HG02943 (cell line): ENCODE results near the gene DUOX1.

Experiments used
- ATAC-seq: cut with Tn5 transposase; IDR thresholded peaks from one replicate; pipeline ENCODE4 v1.9.1; 2021; ENCODE audit warnings: mild to moderate bottlenecking, low read depth, moderate library complexity; ENCODE audit not compliant: unreplicated experiment

The DUOX1 gene

DNA sequence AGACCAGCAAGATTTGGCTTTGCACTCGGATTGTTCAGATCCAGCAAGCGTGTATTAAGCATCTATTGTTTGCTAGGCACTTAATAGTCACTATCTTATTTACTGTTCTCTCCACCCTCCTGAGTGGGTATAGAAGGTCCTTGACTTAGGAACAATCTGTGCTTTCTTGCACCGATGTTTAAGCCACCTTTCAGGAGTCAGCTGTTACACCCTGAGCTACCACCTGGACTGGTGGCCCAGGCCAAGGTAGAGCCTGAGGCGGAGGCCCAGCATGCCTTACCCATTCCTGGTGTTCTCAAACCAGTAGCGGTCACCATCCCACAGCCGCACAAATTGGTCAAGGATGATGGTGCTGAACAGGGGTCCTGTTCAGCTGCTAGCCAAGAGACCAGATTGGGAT, 10.0 kb downstream of the DUOX1 start:
- no peak for ATAC-seq

DNA sequence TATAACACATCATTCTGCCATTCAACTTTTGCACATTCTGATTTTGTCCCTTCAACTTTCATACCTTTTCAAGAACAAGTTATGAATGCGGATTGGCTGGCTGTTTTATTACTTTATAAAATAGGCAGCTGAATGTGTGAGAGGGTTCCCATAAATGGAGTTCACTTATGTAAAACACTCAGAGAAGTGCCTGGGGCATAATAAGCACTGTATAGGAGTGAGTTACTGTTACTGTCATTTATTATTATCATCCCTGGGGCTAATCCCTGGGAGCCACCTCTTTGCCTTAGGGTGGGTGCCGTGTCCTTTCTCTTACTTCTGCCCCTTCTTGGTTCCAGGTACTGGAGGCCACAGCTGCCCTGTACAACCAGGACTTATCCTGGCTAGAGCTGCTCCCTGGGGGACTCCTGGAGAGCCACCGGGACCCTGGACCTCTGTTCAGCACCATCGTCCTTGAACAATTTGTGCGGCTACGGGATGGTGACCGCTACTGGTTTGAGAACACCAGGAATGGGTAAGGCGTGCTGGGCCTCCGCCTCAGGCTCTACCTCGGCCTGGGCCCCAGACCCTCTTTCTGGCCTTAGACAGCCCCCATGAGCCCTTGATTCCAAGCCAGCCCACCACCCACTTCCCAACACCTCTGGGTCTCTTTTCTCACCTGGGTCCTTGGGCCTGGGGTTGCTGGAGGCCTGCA, 10.9 kb downstream of the DUOX1 start:
- ATAC-seq, result no peak

DNA sequence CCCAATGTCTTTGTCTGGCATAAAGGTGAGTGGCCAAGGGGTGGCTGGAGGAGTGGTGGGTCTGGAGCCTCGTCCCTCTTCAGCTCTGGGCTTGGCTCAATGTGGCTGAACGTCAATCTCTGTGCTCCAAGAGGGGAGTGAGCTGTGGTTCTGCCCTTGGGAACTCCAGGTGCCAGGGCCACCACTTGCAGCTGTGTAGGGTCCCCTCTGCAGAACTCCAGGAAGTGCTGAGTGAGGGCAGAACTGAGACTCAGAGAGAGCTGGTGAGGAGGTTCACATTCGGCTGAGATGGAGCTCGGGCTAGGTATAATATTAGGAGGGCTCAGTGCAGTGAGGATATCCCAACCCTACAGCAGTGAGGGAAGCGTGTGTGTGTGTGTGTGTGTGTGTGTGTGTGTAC, 11.6 kb downstream of the DUOX1 start:
- ATAC-seq, result no peak

DNA sequence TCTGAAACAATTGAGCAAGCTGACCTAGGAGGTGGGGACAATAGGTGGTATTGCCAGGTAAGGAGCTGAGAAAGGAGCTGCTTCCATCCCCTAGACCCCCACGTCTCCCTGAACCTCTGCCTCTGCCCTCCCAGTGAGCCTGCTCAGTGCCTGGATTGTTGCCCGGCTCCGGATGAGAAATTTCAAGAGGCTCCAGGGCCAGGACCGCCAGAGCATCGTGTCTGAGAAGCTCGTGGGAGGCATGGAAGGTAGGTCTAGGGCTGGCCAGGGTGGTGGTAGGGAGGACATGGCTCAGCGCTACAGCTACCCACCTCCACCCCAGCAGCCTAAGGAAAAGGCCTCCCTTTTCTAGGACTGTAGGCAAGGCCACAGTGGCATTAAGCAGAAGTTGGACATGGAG, 13.3 kb downstream of the DUOX1 start:
- ATAC-seq, result no peak

DNA sequence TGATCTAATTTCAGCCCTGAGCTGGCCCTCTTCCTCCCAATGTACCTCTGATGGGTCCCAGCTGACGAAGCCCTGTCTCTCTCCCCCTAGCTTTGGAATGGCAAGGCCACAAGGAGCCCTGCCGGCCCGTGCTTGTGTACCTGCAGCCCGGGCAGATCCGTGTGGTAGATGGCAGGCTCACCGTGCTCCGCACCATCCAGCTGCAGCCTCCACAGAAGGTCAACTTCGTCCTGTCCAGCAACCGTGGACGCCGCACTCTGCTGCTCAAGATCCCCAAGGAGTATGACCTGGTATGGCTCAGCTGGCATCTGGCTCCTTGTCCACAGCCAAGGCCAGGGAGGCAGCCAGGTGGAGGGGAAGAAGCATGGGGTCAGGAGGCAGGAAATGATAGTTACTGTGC, 14.2 kb downstream of the DUOX1 start:
- no peak for ATAC-seq

DNA sequence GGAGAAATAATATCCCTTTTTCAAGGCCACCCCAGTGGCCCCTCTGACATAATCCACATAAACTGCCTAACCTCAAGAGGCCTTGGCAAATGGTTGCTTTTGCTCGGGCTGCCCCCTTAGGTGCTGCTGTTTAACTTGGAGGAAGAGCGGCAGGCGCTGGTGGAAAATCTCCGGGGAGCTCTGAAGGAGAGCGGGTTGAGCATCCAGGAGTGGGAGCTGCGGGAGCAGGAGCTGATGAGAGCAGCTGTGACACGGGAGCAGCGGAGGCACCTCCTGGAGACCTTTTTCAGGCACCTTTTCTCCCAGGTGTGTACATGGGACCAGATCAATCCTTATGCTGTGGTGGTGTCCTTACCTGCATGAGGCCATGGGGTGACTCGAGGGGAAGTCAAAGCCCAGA, 15.0 kb downstream of the DUOX1 start:
- no peak for ATAC-seq

DNA sequence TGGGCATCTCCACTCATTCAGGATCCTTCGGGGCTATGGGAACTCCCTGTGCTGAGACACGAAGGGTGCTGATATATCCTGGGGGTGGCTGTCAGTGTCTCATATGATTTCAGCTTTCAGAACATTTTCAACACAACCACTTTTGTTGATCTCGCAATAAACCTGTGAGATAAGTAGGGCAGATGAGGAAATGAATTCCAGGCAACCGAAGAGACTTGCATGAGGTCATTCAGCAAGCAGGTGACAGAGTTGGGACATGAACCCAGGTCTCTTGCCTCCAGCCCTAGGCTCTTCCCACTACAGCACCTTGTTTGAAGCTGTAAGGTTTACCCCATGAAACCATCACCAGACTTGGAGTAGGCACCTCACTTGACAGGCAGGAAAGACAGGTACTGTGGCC, 16.6 kb downstream of the DUOX1 start:
- ATAC-seq, result no peak

DNA sequence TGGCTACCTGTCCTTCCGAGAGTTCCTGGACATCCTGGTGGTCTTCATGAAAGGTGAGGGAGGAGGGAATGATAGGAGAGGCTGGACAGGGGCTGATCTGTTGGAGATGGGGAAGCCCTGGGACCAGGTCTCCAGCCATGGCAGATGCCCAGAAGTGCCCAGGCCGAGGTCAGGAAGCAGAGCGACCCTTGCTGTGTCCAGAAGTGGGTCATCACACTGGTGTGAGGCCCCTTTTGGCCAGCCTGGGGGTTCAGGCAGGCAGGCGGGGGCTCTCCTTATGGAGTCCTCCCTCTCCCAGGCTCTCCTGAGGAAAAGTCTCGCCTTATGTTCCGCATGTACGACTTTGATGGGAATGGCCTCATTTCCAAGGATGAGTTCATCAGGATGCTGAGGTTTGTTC, 17.8 kb downstream of the DUOX1 start:
- no peak for ATAC-seq

DNA sequence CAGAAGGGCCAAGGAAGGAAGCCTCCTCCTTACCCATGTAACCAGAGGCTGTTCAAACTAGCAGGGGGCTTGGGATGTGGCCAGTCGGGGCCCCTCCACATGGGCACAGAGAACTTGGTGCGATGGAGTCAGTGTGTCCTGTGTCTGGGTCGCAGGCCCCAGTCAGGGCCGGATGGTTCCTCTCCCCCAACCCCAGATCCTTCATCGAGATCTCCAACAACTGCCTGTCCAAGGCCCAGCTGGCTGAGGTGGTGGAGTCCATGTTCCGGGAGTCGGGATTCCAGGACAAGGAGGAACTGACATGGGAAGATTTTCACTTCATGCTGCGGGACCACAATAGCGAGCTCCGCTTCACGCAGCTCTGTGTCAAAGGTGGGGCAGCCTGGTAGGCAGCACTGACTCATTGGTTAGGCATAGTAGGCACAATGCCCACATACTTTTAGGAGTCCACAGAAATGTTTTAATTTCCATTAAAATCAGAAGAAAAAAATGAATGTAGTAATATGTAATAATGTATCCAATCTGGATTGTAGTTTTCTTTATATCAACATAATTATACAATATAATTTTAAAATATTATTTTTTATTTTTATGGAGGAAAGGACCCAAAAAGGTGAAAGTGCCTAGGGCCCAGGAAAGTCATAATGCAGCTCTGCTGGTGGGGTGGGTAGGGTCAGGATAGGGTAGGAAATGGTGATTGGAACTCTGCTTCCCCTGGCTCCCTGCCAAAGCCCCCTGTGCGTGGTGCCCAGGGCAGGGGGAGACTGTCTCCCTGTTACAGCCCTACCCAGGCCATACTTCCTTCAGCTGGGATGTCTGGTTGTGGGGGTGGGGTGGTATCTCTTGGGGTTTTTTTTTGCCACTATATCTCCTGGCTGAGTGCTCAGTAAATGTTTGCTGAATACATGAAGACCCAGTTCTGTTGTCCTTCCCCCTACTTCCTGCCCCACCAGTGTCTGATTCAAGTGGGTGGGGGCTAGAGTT, 18.6 kb downstream of the DUOX1 start:
- ATAC-seq, result no peak

DNA sequence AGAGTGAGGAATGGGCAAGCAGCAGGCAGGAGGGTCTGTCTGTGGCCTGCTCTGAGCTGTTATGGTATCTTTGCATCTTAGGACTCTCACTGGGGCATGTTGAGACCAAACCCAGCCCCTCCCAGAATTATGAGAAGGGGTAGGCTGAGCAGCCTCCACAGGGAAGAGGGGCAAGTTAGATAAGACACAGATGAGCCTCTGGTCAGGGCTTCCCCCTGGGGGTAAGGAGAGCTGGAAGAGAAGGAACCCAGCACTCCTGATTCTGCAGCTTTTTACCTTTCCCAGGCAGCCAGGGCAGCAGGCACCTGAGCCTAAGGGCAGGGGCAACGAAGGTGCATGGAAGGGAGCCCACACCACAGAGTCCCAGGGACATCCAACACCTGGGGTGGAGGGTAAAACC, 19.3 kb downstream of the DUOX1 start:
- ATAC-seq, result no peak

DNA sequence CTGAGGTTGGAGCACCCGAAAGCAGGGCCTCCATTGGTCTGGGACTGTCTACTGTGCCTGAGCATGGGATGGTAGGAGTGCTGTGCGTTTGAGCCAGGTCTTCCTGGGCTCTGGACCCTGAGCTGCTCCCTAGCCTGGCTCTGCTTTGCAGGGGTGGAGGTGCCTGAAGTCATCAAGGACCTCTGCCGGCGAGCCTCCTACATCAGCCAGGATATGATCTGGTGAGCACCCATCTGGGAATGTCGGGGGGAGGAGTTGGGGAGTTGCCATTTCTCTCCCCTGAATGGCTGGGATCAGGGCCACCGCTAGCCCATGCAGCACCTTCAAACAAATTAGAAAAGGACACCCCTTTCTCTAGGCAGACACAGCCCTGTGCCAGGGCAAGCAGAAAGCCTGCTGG, 20.7 kb downstream of the DUOX1 start:
- ATAC-seq, result no peak

DNA sequence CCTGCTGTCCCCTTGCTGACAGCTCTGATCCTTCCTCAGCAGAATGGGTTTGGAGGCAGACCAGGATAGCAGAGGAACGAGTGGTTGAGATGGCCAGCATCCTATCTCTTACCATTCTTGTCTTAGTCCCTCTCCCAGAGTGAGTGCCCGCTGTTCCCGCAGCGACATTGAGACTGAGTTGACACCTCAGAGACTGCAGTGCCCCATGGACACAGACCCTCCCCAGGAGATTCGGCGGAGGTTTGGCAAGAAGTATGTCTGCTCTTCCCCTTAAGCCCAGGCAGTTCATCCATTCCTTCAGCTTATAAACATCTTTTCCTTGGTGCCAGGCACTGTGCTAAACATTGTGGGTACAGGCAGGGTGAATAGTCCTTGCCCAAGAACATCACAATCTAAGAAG, 21.2 kb downstream of the DUOX1 start:
- ATAC-seq, result no peak

DNA sequence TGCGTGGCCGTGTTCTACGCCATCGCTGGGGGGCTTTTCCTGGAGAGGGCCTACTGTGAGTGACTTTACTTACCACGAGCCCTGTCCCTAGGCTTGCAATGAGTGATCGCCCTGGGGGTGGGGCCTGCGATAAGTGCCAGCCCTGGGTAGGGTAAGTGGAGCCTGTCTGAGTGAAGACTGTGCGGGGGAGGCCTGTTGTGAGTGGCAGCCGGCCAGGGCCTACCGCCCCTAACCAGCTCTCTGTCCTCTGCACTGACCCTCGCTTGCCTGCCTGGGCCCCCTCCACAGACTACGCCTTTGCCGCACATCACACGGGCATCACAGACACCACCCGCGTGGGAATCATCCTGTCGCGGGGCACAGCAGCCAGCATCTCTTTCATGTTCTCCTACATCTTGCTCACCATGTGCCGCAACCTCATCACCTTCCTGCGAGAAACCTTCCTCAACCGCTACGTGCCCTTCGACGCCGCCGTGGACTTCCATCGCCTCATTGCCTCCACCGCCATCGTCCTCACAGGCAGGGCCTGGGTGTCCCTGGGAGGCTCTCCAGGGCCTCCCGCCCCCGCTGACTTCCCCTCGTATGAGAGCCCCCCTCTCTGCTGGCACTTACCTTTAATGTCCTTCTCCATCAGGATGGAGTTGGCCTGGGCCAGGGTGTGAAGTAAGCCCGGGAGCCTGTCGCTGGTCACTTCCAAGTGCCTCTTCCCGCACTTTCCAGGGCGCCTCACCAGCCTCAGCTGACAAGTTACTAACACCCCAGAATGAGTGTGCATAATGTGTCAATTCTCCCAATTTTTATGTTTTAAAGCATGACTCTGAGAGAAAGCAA, 22.4 kb downstream of the DUOX1 start:
- ATAC-seq, result no peak

DNA sequence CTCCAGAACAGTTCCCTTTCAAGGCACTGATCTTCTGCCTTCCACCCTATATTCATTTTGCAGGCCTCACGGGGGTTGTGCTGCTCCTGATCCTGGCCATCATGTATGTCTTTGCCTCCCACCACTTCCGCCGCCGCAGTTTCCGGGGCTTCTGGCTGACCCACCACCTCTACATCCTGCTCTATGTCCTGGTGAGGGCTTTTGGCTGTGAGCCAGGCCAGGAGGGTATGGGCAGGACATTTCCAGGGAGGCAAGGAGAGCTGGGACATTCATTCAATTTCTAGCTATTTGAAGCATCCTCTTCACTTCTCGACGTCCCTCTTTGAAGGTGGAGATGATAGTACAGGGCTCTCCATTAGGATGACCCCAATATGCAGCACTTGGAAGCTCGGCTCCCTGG, 25.9 kb downstream of the DUOX1 start:
- ATAC-seq, result no peak

DNA sequence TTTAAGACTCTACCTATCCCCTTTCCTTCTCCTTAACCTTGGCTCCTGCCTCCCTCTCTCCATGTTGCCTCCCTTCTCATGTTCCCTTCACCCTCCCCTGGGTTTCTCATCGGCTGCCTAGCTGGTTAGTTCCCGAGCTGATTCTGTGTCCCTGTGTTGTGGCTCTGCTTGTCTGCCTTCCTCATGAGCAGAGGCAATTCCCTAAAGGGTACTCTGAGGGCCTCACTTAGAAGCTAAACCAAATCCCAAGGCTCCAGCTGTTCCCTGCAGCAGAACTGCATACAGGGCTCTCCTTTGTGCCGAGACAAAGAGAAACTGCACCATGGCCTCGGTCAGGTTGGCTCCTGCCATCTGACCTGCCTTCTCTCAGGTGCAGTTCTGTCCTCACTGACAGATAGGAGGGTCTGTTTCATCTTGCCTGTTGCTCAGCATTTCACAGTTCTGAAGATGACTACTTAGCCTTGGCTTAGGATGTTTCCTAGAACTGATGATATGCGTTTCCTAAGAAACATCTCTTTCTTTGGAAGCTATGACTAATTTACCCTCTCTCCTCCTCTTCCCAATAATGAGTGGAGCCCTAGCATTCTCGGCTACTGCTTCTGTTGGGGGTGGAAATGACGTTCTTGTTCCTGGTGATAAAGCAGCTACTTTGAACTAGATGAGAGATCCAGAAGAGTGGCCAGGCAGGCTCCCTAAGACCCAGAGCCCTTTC, 27.1 kb downstream of the DUOX1 start:
- ATAC-seq, result no peak

DNA sequence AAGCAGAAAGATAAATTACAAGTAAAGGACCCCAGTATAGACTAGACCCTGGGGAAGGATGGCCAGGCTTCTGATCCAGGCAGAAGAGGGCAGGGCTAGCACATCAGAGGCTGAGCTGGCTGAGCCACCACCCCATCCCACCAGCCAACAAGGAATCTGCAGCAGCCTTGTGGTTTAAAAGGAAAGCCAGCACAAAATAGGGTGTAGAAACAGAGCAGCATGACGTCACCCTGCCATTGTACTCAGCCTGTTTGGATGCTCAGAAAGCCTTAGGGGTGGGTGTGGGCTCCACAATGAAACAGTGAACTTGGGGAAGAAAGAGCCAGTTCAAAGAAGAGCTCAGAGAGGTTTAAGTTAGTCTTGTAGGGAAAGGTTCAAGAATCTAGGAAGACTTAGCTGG, 28.2 kb downstream of the DUOX1 start:
- no peak for ATAC-seq

DNA sequence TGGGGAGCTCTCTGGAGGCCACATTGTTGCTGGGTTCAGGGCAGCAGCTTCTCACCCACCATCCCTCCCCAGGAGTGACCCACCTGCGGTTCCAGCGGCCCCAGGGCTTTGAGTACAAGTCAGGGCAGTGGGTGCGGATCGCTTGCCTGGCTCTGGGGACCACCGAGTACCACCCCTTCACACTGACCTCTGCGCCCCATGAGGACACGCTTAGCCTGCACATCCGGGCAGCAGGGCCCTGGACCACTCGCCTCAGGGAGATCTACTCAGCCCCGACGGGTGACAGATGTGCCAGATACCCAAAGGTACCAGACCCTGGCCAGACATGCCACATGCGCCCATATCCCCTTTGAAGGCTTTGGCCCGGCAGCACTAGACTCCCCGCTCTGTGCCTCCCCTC, 31.9 kb downstream of the DUOX1 start:
- ATAC-seq, result no peak

DNA sequence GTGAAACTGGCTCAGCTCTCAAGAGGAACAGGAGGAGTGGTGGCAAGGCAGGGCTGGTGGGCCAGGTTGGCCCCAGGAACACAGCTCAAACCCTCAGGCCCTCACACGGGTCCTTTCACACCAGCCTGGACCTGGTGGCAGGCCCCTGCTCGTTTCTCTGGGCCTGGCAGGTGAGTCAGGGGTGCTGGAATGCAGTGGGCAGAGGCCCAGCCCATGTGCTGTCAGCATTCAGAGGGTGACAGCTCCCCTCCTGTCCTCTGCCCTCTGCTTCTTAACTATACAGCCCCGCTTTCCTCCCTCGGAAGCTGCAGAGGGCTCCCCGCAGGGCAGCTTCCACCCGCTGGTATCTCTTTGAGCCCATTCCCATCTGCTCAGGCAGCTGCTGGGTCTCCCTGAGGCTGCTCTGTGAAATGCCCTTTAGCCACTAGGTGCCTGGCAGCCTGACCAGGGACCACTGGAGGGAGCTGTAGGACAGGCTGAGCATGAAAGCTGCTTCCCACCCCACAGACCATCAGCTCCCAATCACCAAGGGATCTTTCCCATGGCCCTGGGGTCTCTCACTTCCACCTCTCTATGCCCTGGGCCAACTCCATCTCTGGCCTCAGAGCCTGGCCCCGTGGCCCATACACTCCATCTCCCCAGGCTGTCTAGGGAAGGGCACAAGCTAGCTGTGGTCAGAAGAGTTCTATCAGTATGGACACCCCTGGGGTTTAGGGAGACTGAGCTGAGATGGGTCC, 33.1 kb downstream of the DUOX1 start:
- ATAC-seq, result no peak

DNA sequence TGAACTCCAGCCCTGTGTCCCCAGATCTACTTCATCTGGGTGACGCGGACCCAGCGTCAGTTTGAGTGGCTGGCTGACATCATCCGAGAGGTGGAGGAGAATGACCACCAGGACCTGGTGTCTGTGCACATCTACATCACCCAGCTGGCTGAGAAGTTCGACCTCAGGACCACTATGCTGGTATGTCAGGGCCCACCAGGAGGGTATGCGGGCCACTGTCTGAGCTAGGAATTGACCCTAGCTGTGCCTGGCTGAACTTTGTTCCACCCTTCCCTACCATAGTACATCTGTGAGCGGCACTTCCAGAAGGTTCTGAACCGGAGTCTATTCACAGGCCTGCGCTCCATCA, 33.7 kb downstream of the DUOX1 start:
- ATAC-seq, result no peak

DNA sequence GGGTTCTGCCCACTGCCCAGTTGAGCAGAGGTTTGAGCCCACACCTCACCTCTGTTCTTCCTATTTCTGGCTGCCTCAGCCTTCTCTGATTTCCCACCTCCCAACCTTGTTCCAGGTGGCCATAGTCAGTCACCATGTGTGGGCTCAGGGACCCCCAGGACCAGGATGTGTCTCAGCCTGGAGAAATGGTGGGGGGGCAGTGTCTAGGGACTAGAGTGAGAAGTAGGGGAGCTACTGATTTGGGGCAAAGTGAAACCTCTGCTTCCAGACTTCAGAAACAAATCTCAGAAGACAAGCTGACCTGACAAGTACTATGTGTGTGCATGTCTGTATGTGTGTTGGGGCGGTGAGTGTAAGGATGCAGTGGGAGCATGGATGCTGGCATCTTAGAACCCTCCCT, 35.1 kb downstream of the DUOX1 start:
- no peak for ATAC-seq
